BLaER1 (cell line): ENCODE results near the gene CDK5RAP3.
"Not testable (repeated sequence)": the region's sequence is repeated elsewhere in the genome, so short reads cannot be mapped to it uniquely, and the experiment has no call there.

Source experiments
- H3K27ac ChIP-seq: shearing (Covaris generic); formaldehyde crosslinking; 2 replicates; pipeline ENCODE4 v1.8.1; 2022
- H3K27me3 ChIP-seq: shearing (Covaris generic); formaldehyde crosslinking; 2 replicates; pipeline ENCODE4 v1.8.1; 2022
- H3K36me3 ChIP-seq: shearing (Covaris generic); formaldehyde crosslinking; 2 replicates; pipeline ENCODE4 v1.8.1; 2022
- H3K4me1 ChIP-seq: shearing (Covaris generic); formaldehyde crosslinking; 2 replicates; pipeline ENCODE4 v1.8.1; 2022
- H3K4me2 ChIP-seq: shearing (Covaris generic); formaldehyde crosslinking; 2 replicates; pipeline ENCODE4 v1.8.1; 2022
- H3K4me3 ChIP-seq: shearing (Covaris generic); formaldehyde crosslinking; 2 replicates; pipeline ENCODE4 v1.8.1; 2022
- H3K9ac ChIP-seq: shearing (Covaris generic); formaldehyde crosslinking; 2 replicates; pipeline ENCODE4 v1.8.1; 2022
- H3K9me3 ChIP-seq: shearing (Covaris generic); formaldehyde crosslinking; 2 replicates; pipeline ENCODE4 v1.8.1; 2022
- H4K20me1 ChIP-seq: shearing (Covaris generic); formaldehyde crosslinking; 2 replicates; pipeline ENCODE4 v1.8.1; 2022
- Cebpa-rat ChIP-seq: shearing (Covaris generic); IDR thresholded peaks from 2 replicates; pipeline ENCODE4 v1.8.1; 2022

The CDK5RAP3 gene

GRCh38 chr17:48004983-48005382, 34.1 kb downstream of the CDK5RAP3 start:
- H3K4me3 ChIP-seq: no peak overlapping the region
- no peak overlapping the region for H3K9ac ChIP-seq
- H3K36me3 ChIP-seq: no peaks in the 10 kb centered on the region

GRCh38 chr17:48006936-48007709, 36.2 kb downstream of the CDK5RAP3 start:
- Histone ChIP-seq H4K20me1 (no peaks in the 10 kb centered on the region), H3K27ac (no peak overlapping the region), H3K9ac (no peak overlapping the region), H3K36me3 (no peaks in the 10 kb centered on the region), H3K4me2 (no peak overlapping the region), H3K27me3 (no peaks in the 10 kb centered on the region), H3K9me3 (no peaks in the 10 kb centered on the region), H3K4me1 (peaks cover 39% of the 10 kb centered on the region), H3K4me3 (no peak overlapping the region)
- no peak for TF ChIP-seq Cebpa-rat

More at GRCh38 chr17:48004983-48005382, 34.1 kb downstream of the CDK5RAP3 start:
- no peaks in the 10 kb centered on the region for H3K9me3 ChIP-seq
- H3K4me1 ChIP-seq: peaks cover 41% of the 10 kb centered on the region
- H3K4me2 ChIP-seq: peak overlapping the region; percentile 68
- H3K27me3 ChIP-seq: no peaks in the 10 kb centered on the region
- no peaks in the 10 kb centered on the region for H4K20me1 ChIP-seq
- no peak overlapping the region for H3K27ac ChIP-seq
- TF ChIP-seq Cebpa-rat: no peak

- no peaks in the 10 kb centered on the region for H3K36me3 ChIP-seq
- no peaks in the 10 kb centered on the region for H3K9me3 ChIP-seq
- no peak for TF ChIP-seq Cebpa-rat
- H3K4me2 ChIP-seq: no peak overlapping the region
- no peak overlapping the region for H3K27ac ChIP-seq
- H3K9ac ChIP-seq: no peak overlapping the region
- no peak overlapping the region for H3K4me3 ChIP-seq
- peaks cover 16% of the 10 kb centered on the region for H3K4me1 ChIP-seq
- H4K20me1 ChIP-seq: no peaks in the 10 kb centered on the region
- H3K27me3 ChIP-seq: peaks cover 13% of the 10 kb centered on the region
These were observed 39.3 kb downstream of the CDK5RAP3 start for GRCh38 chr17:48010193-48010592.

- TF ChIP-seq Cebpa-rat: no peak
- H3K9ac ChIP-seq: peak overlapping the region; percentile 68
These were observed 40.7 kb downstream of the CDK5RAP3 start for GRCh38 chr17:48011405-48012150.

GRCh38 chr17:48012151-48012520, 41.2 kb downstream of the CDK5RAP3 start:
- no peak for TF ChIP-seq Cebpa-rat
- Histone ChIP-seq H3K4me3 (peak overlapping the region; percentile 73), H3K9ac (peak overlapping the region; percentile 68; the same call in 1 of the 2 replicates), H3K27ac (no peak overlapping the region), H3K4me2 (peak overlapping the region; percentile 100), H3K36me3 (no peaks in the 10 kb centered on the region), H3K27me3 (peaks cover 13% of the 10 kb centered on the region), H3K9me3 (no peaks in the 10 kb centered on the region), H3K4me1 (peaks cover 10% of the 10 kb centered on the region), H4K20me1 (no peaks in the 10 kb centered on the region)

More at GRCh38 chr17:48011405-48012150, 40.7 kb downstream of the CDK5RAP3 start:
- Histone ChIP-seq H3K27ac (0 out of 2 replicates have a peak overlapping the region, but pooled peaks have one; percentile 13), H3K9me3 (no peaks in the 10 kb centered on the region), H3K4me3 (peak overlapping the region; percentile 73), H3K4me2 (peak overlapping the region; percentile 100), H3K36me3 (no peaks in the 10 kb centered on the region), H3K4me1 (peaks cover 9% of the 10 kb centered on the region; the same call in 1 of the 2 replicates), H3K27me3 (peaks cover 13% of the 10 kb centered on the region), H4K20me1 (no peaks in the 10 kb centered on the region)

GRCh38 chr17:48012654-48013053, 41.7 kb downstream of the CDK5RAP3 start:
- Histone ChIP-seq H3K36me3 (no peaks in the 10 kb centered on the region), H3K4me1 (peaks cover 15% of the 10 kb centered on the region), H3K27ac (no peak overlapping the region), H3K27me3 (peaks cover 13% of the 10 kb centered on the region), H3K4me2 (peak overlapping the region; percentile 100), H3K9me3 (no peaks in the 10 kb centered on the region), H4K20me1 (no peaks in the 10 kb centered on the region), H3K4me3 (no peak overlapping the region), H3K9ac (no peak overlapping the region)
- TF ChIP-seq Cebpa-rat: no peak

- Histone ChIP-seq H3K4me2 (no peak overlapping the region), H3K9ac (no peak overlapping the region)
- no peak for TF ChIP-seq Cebpa-rat
These were observed 43.1 kb downstream of the CDK5RAP3 start for GRCh38 chr17:48013876-48014594.

GRCh38 chr17:48014595-48015111, 43.7 kb downstream of the CDK5RAP3 start:
- TF ChIP-seq Cebpa-rat: no peak
- no peak overlapping the region for H3K9ac ChIP-seq
- no peak overlapping the region for H3K4me3 ChIP-seq
- peaks cover 21% of the 10 kb centered on the region for H3K4me1 ChIP-seq
- H3K27me3 ChIP-seq: peaks cover 13% of the 10 kb centered on the region
- H4K20me1 ChIP-seq: no peaks in the 10 kb centered on the region
- H3K9me3 ChIP-seq: no peaks in the 10 kb centered on the region
- no peak overlapping the region for H3K4me2 ChIP-seq
- no peaks in the 10 kb centered on the region for H3K36me3 ChIP-seq
- H3K27ac ChIP-seq: no peak overlapping the region

More at GRCh38 chr17:48013876-48014594, 43.1 kb downstream of the CDK5RAP3 start:
- Histone ChIP-seq H3K4me3 (no peak overlapping the region), H3K9me3 (no peaks in the 10 kb centered on the region), H3K36me3 (no peaks in the 10 kb centered on the region), H3K27ac (no peak overlapping the region), H3K4me1 (peaks cover 21% of the 10 kb centered on the region), H3K27me3 (peaks cover 13% of the 10 kb centered on the region), H4K20me1 (no peaks in the 10 kb centered on the region)

GRCh38 chr17:48016112-48016511, 45.2 kb downstream of the CDK5RAP3 start:
- Histone ChIP-seq H3K4me3 (no peak overlapping the region), H3K9me3 (no peaks in the 10 kb centered on the region), H3K36me3 (no peaks in the 10 kb centered on the region), H3K9ac (no peak overlapping the region), H3K4me1 (peaks cover 21% of the 10 kb centered on the region), H3K4me2 (no peak overlapping the region), H3K27me3 (peaks cover 24% of the 10 kb centered on the region), H3K27ac (no peak overlapping the region), H4K20me1 (no peaks in the 10 kb centered on the region; the same call in 1 of the 2 replicates)
- no peak for TF ChIP-seq Cebpa-rat

- not testable (repeated sequence) for H3K27ac ChIP-seq, H4K20me1 ChIP-seq, H3K9ac ChIP-seq, H3K36me3 ChIP-seq, H3K4me3 ChIP-seq, H3K9me3 ChIP-seq
- Histone ChIP-seq H3K4me2 (peak overlapping the region; percentile 26; the same call in 1 of the 2 replicates), H3K4me1 (peaks cover 12% of the 10 kb centered on the region), H3K27me3 (peaks cover 37% of the 10 kb centered on the region)
These were observed 46.9 kb downstream of the CDK5RAP3 start for GRCh38 chr17:48017817-48018158.
